COLO668 (cell line): ENCODE data around the gene EIF2S3B.
"Not testable (repeated sequence)": the region's sequence is repeated elsewhere in the genome, so short reads cannot be mapped to it uniquely, and the experiment has no call there.

Experiments
- DNase-seq: peaks from one replicate; lab custom pipeline; 2025; ENCODE audit not compliant: unreplicated experiment; lab: John Stamatoyannopoulos, UW

The EIF2S3B gene

GRCh38 chr12:10505620-10506019, at the start of gene EIF2S3B:
EIF2S3B (plus strand) TSS chr12:10505890; CDS start chr12:10505903, 13 bp downstream.
- no peak for DNase-seq

- DNase-seq = no peak
Observed at GRCh38 chr12:10456856-10457255, 48.8 kb upstream of the EIF2S3B start.

GRCh38 chr12:10457760-10458159, 47.9 kb upstream of the EIF2S3B start:
- DNase-seq = no peak

- no peak for DNase-seq
Observed at GRCh38 chr12:10466311-10466710, 39.4 kb upstream of the EIF2S3B start.

GRCh38 chr12:10469701-10470100, 36.0 kb upstream of the EIF2S3B start:
- no peak for DNase-seq

- not testable (repeated sequence) for DNase-seq
Observed at GRCh38 chr12:10472808-10473207, 32.9 kb upstream of the EIF2S3B start.

GRCh38 chr12:10481901-10482300, 23.8 kb upstream of the EIF2S3B start:
- DNase-seq = not testable (repeated sequence)

GRCh38 chr12:10487328-10487727, 18.4 kb upstream of the EIF2S3B start:
- DNase-seq = not testable (repeated sequence)

GRCh38 chr12:10491766-10492165, 13.9 kb upstream of the EIF2S3B start:
- no peak for DNase-seq

- DNase-seq = no peak
Observed at GRCh38 chr12:10497602-10498001, 8.1 kb upstream of the EIF2S3B start.

- no peak for DNase-seq
Observed at GRCh38 chr12:10498042-10498441, 7.6 kb upstream of the EIF2S3B start.

GRCh38 chr12:10501030-10501429, 4.7 kb upstream of the EIF2S3B start:
- DNase-seq = no peak

GRCh38 chr12:10503460-10503859, 2.2 kb upstream of the EIF2S3B start:
- no peak for DNase-seq

GRCh38 chr12:10511756-10512355, 6.2 kb downstream of the EIF2S3B start:
- no peak for DNase-seq

- no peak for DNase-seq
Observed at GRCh38 chr12:10512798-10513197, 7.1 kb downstream of the EIF2S3B start.

- DNase-seq = no peak
Observed at GRCh38 chr12:10521555-10521954, 15.9 kb downstream of the EIF2S3B start.

- DNase-seq = no peak
Observed at GRCh38 chr12:10528174-10528953, 22.7 kb downstream of the EIF2S3B start.

GRCh38 chr12:10529603-10530002, 23.9 kb downstream of the EIF2S3B start:
- DNase-seq = no peak

GRCh38 chr12:10537721-10538120, 32.0 kb downstream of the EIF2S3B start:
- DNase-seq = no peak

- no peak for DNase-seq
Observed at GRCh38 chr12:10540776-10541205, 35.1 kb downstream of the EIF2S3B start.

GRCh38 chr12:10543499-10543898, 37.8 kb downstream of the EIF2S3B start:
- DNase-seq = no peak

GRCh38 chr12:10551375-10551774, 45.7 kb downstream of the EIF2S3B start:
- no peak for DNase-seq

GRCh38 chr12:10553148-10553547, 47.5 kb downstream of the EIF2S3B start:
- no peak for DNase-seq
